ENCODE data around the gene WNT3.
"Not testable (repeated sequence)": the region's sequence is repeated elsewhere in the genome, so short reads cannot be mapped to it uniquely, and the experiment has no call there.

WNT3 gene

DNA sequence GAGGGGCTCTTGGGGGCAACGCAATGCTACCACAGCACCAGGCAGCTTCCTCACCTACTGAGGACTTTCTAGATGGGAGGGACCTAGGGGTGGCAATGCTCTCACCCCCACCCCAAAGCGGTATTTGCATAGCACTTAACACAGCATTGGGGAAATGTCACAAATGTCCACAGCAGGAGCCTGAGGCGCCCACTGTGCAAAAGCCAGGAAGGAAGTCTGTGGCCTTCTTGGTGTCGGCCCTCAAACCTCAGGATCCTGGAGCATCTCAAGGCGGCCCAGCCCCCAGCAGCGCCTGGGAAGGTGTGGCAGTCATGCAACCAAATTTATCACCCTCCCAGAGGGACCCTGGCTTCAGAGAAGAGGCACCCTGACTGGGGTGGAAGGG lies 45.3 kb downstream of the WNT3 start:
- TF ChIP-seq CTCF (conservative IDR thresholded peaks at IDR 0.05), result no peak
- H3K27ac ChIP-seq, result no peak overlapping the region

- peak overlapping the region; percentile 84 for H3K27ac ChIP-seq
- TF ChIP-seq CTCF (conservative IDR thresholded peaks at IDR 0.05), result no peak
These were observed 45.8 kb downstream of the WNT3 start for GRCh38 chr17:46772475-46773220.

DNA sequence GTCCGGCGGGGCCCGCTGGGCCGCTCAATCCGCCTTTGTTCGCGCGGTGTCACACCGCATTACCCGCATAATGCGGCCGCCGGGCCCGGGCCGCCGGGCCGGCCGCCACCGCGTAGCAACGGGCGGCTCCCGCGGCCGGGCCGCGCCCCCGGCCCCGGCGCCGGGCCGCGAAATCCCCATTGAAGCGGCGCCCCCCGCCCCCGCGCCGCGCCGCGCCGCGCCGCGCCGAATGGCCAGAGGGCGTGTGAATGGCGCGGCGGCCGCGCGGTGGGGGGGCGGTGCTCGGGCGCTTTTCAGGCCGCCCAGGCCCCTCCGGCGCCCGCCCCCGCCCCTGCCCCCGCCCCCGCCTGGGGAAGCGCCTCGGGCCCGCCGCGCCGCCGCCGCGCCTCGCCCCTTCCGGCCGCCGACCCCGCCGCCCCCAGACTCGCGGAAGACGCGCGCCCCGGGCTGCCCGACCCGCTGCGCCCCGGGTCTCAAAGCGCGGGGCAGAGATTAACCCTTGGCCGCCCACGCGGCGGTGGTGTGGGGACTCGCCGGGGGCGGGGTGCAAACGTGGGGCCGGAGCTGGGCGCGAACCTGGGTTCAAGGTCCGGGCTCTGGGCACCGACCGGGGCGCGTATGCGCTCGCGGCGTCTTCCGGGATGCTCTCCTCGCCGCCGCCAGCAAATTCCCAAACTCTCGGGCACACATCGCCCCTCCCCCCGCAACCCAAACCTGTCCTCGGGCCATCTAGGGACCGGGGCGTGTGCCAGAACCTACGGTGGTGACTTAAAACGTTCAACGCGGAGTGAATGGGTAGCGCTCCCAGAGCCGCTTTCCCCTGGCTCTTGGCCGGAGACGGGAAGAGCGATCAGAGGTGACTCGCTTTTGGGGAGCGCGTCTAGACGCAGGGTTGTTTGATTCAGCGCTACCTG lies 46.7 kb downstream of the WNT3 start:
- peak overlapping the region; percentile 84 for H3K27ac ChIP-seq
- no peak for TF ChIP-seq CTCF (conservative IDR thresholded peaks at IDR 0.05)

- peak overlapping the region; percentile 84 for H3K27ac ChIP-seq
- TF ChIP-seq CTCF (conservative IDR thresholded peaks at IDR 0.05), result 0 out of 2 replicates have a peak, but pooled peaks have one; percentile 7
These were observed 47.5 kb downstream of the WNT3 start for GRCh38 chr17:46770818-46771560.

GRCh38 chr17:46770439-46770817 lies 48.1 kb downstream of the WNT3 start:
- TF ChIP-seq CTCF (conservative IDR thresholded peaks at IDR 0.05), result no peak
- peak overlapping the region; percentile 84 for H3K27ac ChIP-seq

DNA sequence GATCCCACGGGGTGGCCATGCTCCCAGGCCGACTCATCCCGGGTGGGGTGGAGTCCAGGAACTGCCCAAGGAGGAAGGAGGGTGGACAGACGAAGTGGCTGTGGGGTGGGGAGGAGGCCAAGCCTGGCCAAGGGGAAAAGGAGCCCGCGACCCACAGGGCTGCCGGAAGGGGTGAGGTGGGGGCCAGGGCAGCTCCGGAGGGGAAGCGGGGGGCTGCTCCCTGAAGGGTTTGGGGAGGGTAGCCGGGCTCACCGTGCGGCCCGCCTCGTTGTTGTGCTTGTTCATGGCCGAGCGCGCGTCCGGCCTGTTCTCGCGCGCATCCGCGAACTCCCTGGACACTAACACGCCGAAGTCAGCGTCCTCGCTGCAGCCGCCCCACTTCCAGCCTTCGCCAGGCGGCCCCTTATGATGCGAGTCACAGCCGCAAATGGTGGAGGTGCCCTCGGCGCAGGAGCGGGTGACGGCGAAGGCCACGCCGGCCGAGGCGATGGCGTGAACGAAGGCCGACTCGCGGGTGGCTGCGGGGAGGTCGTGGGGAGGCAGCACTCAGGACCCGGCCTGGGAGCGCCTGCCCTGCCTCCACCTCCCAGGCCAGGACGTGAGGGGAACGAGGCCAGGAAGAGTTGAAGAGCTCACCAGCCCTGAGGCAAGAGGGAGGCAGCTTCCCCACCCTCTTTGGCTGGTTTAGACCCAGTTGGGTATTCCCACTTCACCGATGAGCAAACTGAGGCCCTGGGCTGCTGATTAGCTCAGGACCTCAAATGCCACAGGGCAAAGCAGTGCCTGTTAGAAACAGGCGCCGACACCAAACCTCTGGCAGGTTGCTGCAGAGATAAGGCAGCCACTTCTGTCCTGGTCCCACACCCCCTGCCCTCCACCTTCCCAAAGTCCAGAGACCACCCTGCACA lies 48.7 kb downstream of the WNT3 start:
- TF ChIP-seq CTCF (conservative IDR thresholded peaks at IDR 0.05), result no peak
- no peak overlapping the region for H3K27ac ChIP-seq

DNA sequence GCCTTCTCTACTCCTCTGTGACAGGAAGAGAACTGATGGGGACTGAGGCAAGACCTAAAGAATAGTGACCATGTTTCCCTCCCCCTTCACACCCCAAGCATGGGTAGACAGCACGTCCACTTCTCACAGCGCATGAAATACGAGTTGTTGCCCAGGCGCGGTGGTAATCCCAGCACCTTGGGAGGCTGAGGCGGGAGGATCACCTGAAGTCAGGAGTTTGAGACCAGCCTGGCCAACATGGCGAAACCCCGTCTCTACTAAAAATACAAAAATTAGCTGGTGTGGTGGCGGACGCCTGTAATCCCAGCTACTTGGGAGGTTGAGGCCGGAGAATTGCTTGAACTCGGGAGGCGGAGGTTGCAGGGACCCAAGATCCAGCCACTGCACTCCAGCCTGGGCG lies 49.6 kb downstream of the WNT3 start:
- H3K27ac ChIP-seq, result not testable (repeated sequence)
